Measurements from ENCODE around the gene CYP26C1. TPM values are rescaled to one million over a fixed set of nuclear protein-coding genes. Genes with fewer than 3 reads are reported as not detected.

The CYP26C1 gene
- polyA plus RNA-seq (ENCODE audit: insufficient read length) = 0.05 TPM
- long read RNA-seq, donor 1 = 0 reads
- long read RNA-seq, donor 2 = 0 reads
- long read RNA-seq, donor 3 = 0 reads
- long read RNA-seq, donor 4 = 0 reads
- long read RNA-seq, donor 5 = 0 reads
- long read RNA-seq, donor 6 = 0 reads
- long read RNA-seq, donor 7 = 0 reads
- long read RNA-seq, donor 8 = 0 reads

GRCh38 chr10:93059975-93060886 is at the start of gene CYP26C1:
Gene CYP26C1 (plus strand): TSS chr10:93060798. CDS start chr10:93061264, 466 bp downstream.
- no peak for DNase-seq

GRCh38 chr10:93015722-93016121 is 44.9 kb upstream of the CYP26C1 start:
- no peak for DNase-seq

- DNase-seq = no peak
Observed at GRCh38 chr10:93023013-93023650, 37.5 kb upstream of the CYP26C1 start.

- DNase-seq = no peak
Observed at GRCh38 chr10:93026072-93026471, 34.5 kb upstream of the CYP26C1 start.

- DNase-seq = no peak
Observed at GRCh38 chr10:93027508-93027907, 33.1 kb upstream of the CYP26C1 start.

- DNase-seq = no peak
Observed at GRCh38 chr10:93028883-93029282, 31.7 kb upstream of the CYP26C1 start.

- no peak for DNase-seq
Observed at GRCh38 chr10:93030409-93030808, 30.2 kb upstream of the CYP26C1 start.

- DNase-seq = no peak
Observed at GRCh38 chr10:93032105-93032808, 28.3 kb upstream of the CYP26C1 start.

GRCh38 chr10:93032809-93033137 is 27.8 kb upstream of the CYP26C1 start:
- no peak for DNase-seq

- DNase-seq = no peak
Observed at GRCh38 chr10:93034426-93034825, 26.2 kb upstream of the CYP26C1 start.

GRCh38 chr10:93039110-93039509 is 21.5 kb upstream of the CYP26C1 start:
- DNase-seq = no peak

GRCh38 chr10:93039721-93040120 is 20.9 kb upstream of the CYP26C1 start:
- no peak for DNase-seq

GRCh38 chr10:93054486-93054885 is 6.1 kb upstream of the CYP26C1 start:
- no peak for DNase-seq

- no peak for DNase-seq
Observed at GRCh38 chr10:93058139-93058538, 2.5 kb upstream of the CYP26C1 start.

- DNase-seq = no peak
Observed at GRCh38 chr10:93060887-93061593, 442 bp downstream of the CYP26C1 start.

- no peak for DNase-seq
Observed at GRCh38 chr10:93061594-93062513, 1.3 kb downstream of the CYP26C1 start.

- no peak for DNase-seq
Observed at GRCh38 chr10:93062514-93063143, 2.0 kb downstream of the CYP26C1 start.

GRCh38 chr10:93063144-93063976 is 2.8 kb downstream of the CYP26C1 start:
- DNase-seq = no peak

- DNase-seq = no peak
Observed at GRCh38 chr10:93063977-93064660, 3.5 kb downstream of the CYP26C1 start.

All from left kidney (tissue), 8 donors.